ENCODE measurements around the gene SPIRE1.

DNA sequence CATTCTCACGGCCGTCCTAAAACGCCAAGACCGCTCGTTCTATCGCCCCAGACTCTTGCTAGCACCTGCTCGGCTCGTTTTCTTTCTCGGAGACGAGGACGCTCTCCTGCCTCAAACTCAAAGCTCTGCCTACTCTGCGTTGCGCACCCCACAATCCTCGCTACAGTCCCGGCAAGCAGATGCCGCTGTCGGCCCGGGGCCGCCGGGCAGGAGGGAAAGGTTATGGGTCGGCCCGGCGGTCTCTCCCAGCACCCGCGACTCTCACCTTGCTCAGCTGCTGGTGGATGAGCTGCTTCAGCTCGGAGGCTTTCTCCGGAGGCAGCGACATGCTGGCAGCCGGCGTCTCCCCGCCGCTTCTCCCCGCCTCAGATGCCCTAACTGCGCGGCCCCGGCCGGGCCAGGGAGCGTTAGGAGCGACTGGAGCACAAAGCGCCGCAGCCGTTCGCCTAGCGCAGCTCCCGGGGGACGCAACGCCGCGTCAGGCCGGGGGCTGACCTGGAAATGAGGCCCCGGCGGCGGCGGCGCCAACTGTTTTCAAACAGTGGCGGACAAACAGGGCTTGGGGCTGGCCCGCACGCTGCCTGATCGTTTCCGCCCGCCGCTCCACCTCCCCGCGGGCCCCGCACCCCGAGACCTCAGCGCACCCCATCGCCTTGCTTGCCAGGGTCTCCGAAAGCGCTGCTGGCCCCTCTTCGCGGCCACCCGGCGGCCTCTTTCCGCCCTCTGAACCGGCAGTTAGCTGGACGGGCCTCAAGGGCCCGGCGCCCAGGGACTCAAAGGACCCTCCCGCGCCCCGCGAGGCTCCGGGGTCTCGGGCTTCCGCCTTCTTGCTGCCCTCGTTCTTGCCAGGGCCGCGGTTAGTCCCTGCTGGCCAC is 44.6 kb upstream of the SPIRE1 start, which contains the start of the genes CEP76 and PSMG2:
- TF ChIP-seq, protein P1, sequence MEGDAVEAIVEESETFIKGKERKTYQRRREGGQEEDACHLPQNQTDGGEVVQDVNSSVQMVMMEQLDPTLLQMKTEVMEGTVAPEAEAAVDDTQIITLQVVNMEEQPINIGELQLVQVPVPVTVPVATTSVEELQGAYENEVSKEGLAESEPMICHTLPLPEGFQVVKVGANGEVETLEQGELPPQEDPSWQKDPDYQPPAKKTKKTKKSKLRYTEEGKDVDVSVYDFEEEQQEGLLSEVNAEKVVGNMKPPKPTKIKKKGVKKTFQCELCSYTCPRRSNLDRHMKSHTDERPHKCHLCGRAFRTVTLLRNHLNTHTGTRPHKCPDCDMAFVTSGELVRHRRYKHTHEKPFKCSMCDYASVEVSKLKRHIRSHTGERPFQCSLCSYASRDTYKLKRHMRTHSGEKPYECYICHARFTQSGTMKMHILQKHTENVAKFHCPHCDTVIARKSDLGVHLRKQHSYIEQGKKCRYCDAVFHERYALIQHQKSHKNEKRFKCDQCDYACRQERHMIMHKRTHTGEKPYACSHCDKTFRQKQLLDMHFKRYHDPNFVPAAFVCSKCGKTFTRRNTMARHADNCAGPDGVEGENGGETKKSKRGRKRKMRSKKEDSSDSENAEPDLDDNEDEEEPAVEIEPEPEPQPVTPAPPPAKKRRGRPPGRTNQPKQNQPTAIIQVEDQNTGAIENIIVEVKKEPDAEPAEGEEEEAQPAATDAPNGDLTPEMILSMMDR (IDR thresholded peaks at IDR 0.05): no peak
- TF ChIP-seq POLR2AphosphoS5 (IDR thresholded peaks at IDR 0.05; ENCODE audit: insufficient read depth in 1 of 2, low read depth in 1 of 2): peak; percentile 39 to 84
